ENCODE results near the gene HERPUD1.

Gene HERPUD1

GRCh38 chr16:56994311-56994710 is 62.4 kb downstream of the HERPUD1 start:
- TF ChIP-seq CEBPB (IDR thresholded peaks at IDR 0.05) (no peak), TEAD4 (IDR thresholded peaks at IDR 0.05) (no peak), RAD21 (IDR thresholded peaks at IDR 0.05; ENCODE audit: low read depth) (no peak), NFIC (IDR thresholded peaks at IDR 0.05) (no peak), MAX (IDR thresholded peaks at IDR 0.05) (no peak), YY1 (IDR thresholded peaks at IDR 0.05; ENCODE audit: low read depth) (no peak), CREB1 (IDR thresholded peaks at IDR 0.05; ENCODE audit: low read depth) (no peak), TCF12 (IDR thresholded peaks at IDR 0.05; ENCODE audit: low read depth) (no peak), ZBTB7A (IDR thresholded peaks at IDR 0.05; ENCODE audit: low read depth) (no peak), TAF1 (IDR thresholded peaks at IDR 0.05; ENCODE audit: low read depth) (no peak), FOXM1 (IDR thresholded peaks at IDR 0.05; ENCODE audit: borderline replicate concordance, low read depth) (no peak), EGR1 (IDR thresholded peaks at IDR 0.05) (no peak), USF1 (IDR thresholded peaks at IDR 0.05) (no peak)
